Endothelial cell of umbilical vein (primary cell): ENCODE data around the gene CLTCL1. TPM values are rescaled to one million over a fixed set of nuclear protein-coding genes. Genes with fewer than 3 reads are reported as not detected.

ENCODE experiments used
- BruUV-seq: library from RNA; stranded (reverse); fragments of 400-500 nt; replicated peaks from 2 replicates; lab custom pipeline; 2021; lab: Mats Ljungman, UMichigan
- CTCF ChIA-PET: fragments of 300-600, 350-600 bp; sonication (Branson Sonifier 250); formaldehyde crosslinking; loops from one replicate; lab custom pipeline; 2021; ENCODE audit warnings: antibody characterized with exemption, inconsistent platforms; lab: Charles Lee
- POLR2A ChIA-PET: fragments of 300-600, 350-600 bp; sonication (Branson Sonifier 250); formaldehyde crosslinking; loops from one replicate; lab custom pipeline; 2021; ENCODE audit warnings: antibody characterized with exemption, inconsistent platforms; lab: Charles Lee
- DNase-seq: peaks from one replicate; pipeline ENCODE4 v3.0.0-alpha.2; 2011; ENCODE audit warnings: low read depth, low spot score
- FAIRE-seq: peaks from 2 replicates; lab custom pipeline; 2011; peaks lifted over from hg19 to GRCh38; lab: Jason Lieb, UNC
- H2AFZ ChIP-seq: 2 replicates; pipeline ENCODE4 v1.6.0; 2012; ENCODE audit warnings: low read depth, low read length, control low read depth, inconsistent platforms
- H3K27ac ChIP-seq: 2 replicates; pipeline ENCODE4 v1.5.1; 2011; ENCODE audit warnings: low read depth, mild to moderate bottlenecking, control low read depth, low read length, moderate library complexity; ENCODE audit not compliant: insufficient read depth
- H3K27me3 ChIP-seq, 2 experiments: 2 replicates each; pipeline versions ENCODE4 v1.6.0 to v1.6.1; 2011; ENCODE audit warnings: low read length in 2 of 2, mixed read lengths in 1 of 2; ENCODE audit not compliant: control insufficient read depth in 2 of 2, insufficient read depth in 2 of 2
- H3K36me3 ChIP-seq, 2 experiments: 2 replicates in 1 of 2; 3 replicates in 1 of 2; pipeline ENCODE4 v1.5.1; 2011; ENCODE audit warnings: low read length in 2 of 2, mild to moderate bottlenecking in 1 of 2, moderate library complexity in 1 of 2; ENCODE audit not compliant: control insufficient read depth in 2 of 2, insufficient read depth in 2 of 2; ENCODE audit errors: extremely low read depth in 1 of 2
- H3K4me1 ChIP-seq: 3 replicates; pipeline ENCODE4 v1.5.1; 2011; ENCODE audit warnings: mild to moderate bottlenecking, low read length; ENCODE audit not compliant: control insufficient read depth, insufficient read depth; ENCODE audit errors: extremely low read depth
- H3K4me2 ChIP-seq: 2 replicates; pipeline ENCODE4 v1.6.1; 2011; ENCODE audit warnings: low read length, control low read depth, mixed read lengths; ENCODE audit not compliant: insufficient read depth
- H3K4me3 ChIP-seq, 3 experiments: fragments of 200-600 bp in 1 of 3; sonication (generic), shearing (Covaris generic) in 1 of 3; replicated peaks in 1 of 3; 2 replicates each; pipeline ENCODE4 v1.5.1; 2011 to 2016; ENCODE audit warnings: control low read depth in 3 of 3, low read length in 3 of 3, mild to moderate bottlenecking in 2 of 3, inconsistent platforms in 1 of 3, low read depth in 1 of 3, moderate library complexity in 1 of 3; ENCODE audit not compliant: insufficient read depth in 1 of 3
- H3K79me2 ChIP-seq: 2 replicates; pipeline ENCODE4 v1.6.0; 2012; ENCODE audit warnings: low read length, inconsistent platforms; ENCODE audit not compliant: control insufficient read depth, insufficient read depth
- H3K9ac ChIP-seq: replicated peaks from 2 replicates; pipeline ENCODE3; 2011; ENCODE audit warnings: low read length, control low read depth; ENCODE audit not compliant: insufficient read depth; ENCODE audit errors: extremely low read depth
- H3K9me1 ChIP-seq: replicated peaks from 3 replicates; pipeline ENCODE4 v1.6.0; 2011; ENCODE audit warnings: mild to moderate bottlenecking, low read length; ENCODE audit not compliant: control insufficient read depth, insufficient read depth; ENCODE audit errors: extremely low read depth
- H3K9me3 ChIP-seq: replicated peaks from 2 replicates; pipeline ENCODE4 v1.5.1; 2012; ENCODE audit warnings: low read length, inconsistent platforms; ENCODE audit not compliant: control insufficient read depth, insufficient read depth
- H4K20me1 ChIP-seq: replicated peaks from 2 replicates; pipeline ENCODE3; 2011; ENCODE audit warnings: mild to moderate bottlenecking, low read length; ENCODE audit not compliant: control insufficient read depth, insufficient read depth; ENCODE audit errors: extremely low read depth
- EZH2 ChIP-seq: IDR thresholded peaks from 2 replicates; pipeline ENCODE4 v1.6.1; 2012; ENCODE audit warnings: borderline replicate concordance, low read depth, mild to moderate bottlenecking, moderate library complexity, low read length, inconsistent platforms; ENCODE audit not compliant: severe bottlenecking
- FOS ChIP-seq: IDR thresholded peaks from 2 replicates; pipeline ENCODE4 v1.6.1; 2011; ENCODE audit warnings: mild to moderate bottlenecking, low read length, moderate library complexity, borderline replicate concordance; ENCODE audit not compliant: insufficient read depth
- GATA2 ChIP-seq: IDR thresholded peaks from 2 replicates; pipeline ENCODE4 v1.7.0; 2011; ENCODE audit warnings: low read depth, mild to moderate bottlenecking, moderate library complexity, mixed read lengths, low read length; ENCODE audit not compliant: insufficient read length, insufficient read depth
- JUN ChIP-seq: IDR thresholded peaks from 2 replicates; pipeline ENCODE4 v1.6.1; 2011; ENCODE audit warnings: borderline replicate concordance, low read depth; ENCODE audit not compliant: insufficient read length, insufficient read depth
- MYC ChIP-seq: IDR thresholded peaks from one replicate; pipeline ENCODE4 v1.6.1; 2011; ENCODE audit warnings: mild to moderate bottlenecking, low read depth, low read length
- POLR2A ChIP-seq: IDR thresholded peaks from 2 replicates; pipeline ENCODE4 v1.6.1; 2012; ENCODE audit warnings: low read depth, mild to moderate bottlenecking, control low read depth, low read length
- POLR2AphosphoS5 ChIP-seq: IDR thresholded peaks from 2 replicates; pipeline ENCODE4 v1.6.1; 2012; ENCODE audit warnings: low read depth, mild to moderate bottlenecking, control low read depth, low read length, moderate library complexity; ENCODE audit not compliant: insufficient read depth
- dilution Hi-C: fragments of 300-500 bp; cut with MboI; formaldehyde crosslinking; loops from one replicate; pipeline ENCODE4 v1.15.0; 2019; ENCODE audit warnings: low sequenced_read_pairs; ENCODE audit not compliant: extremely low pct_ligation_motif_present
- intact Hi-C: fragments of 100-400 bp; cut with micrococcal nuclease; formaldehyde crosslinking; loops from one replicate; pipeline ENCODE4 v1.10.0; 2022
- polyA plus RNA-seq, 4 experiments: library from polyadenylated mRNA; depleted of rRNA in 3 of 4; stranded (reverse) in 3 of 4; unstranded in 1 of 4; fragments of >200 nt; gene quantifications; 2 replicates each; pipeline versions ENCODE4 v1.2.1 to v1.2.3, GENCODE V29; 2011 to 2012; ENCODE audit warnings: missing spikeins in 1 of 4
- total RNA-seq: library from RNA; stranded (reverse); gene quantifications from 2 replicates; pipeline ENCODE4 v1.2.3, GENCODE V29; 2021
- TF ChIP-seq, protein P1 (sequence below), 2 donors: IDR thresholded peaks; 1 replicate in 1 of 2; 2 replicates in 1 of 2; pipeline ENCODE4 v1.5.1; 2011; ENCODE audit warnings: low read length in 2 of 2, mild to moderate bottlenecking in 2 of 2, moderate library complexity in 2 of 2, control low read depth in 1 of 2, inconsistent platforms in 1 of 2, low read depth in 1 of 2; ENCODE audit not compliant: insufficient read depth in 1 of 2; ENCODE audit errors: extremely low read depth in 1 of 2
- TF ChIP-seq, protein P2 (sequence below): IDR thresholded peaks from 2 replicates; pipeline ENCODE4 v1.6.1; 2011; ENCODE audit not compliant: insufficient read depth, insufficient read length

CLTCL1 gene
- total and polyA plus RNA-seq, 2 donors (not counting 3 experiments of a cell fraction or from before 2014, with no cell fraction given): 5.0 to 6.2 TPM

DNA sequence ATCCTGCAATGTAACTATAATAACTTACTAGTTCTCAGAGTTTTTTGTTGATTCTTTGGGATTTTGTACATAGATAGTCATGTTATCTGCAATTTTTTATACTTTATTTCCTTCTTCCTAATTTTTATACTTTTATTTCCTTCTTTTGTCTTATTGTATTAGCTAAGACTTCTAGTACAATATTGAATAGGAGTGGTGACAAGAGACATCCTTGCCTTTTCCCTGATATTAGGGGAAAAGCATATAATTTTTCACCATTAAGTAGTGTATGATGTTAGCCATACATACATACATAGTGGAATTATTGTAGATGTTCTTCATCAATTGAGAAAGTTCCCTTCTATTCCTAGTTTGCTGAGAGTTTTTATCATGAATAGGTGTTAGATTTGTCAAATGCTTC lies 27.8 kb upstream of the CLTCL1 start:
- CTCF ChIA-PET: no interaction called here
- Histone ChIP-seq H3K9me1 (no peaks in the 10 kb centered on the region), H3K4me3 (no peak overlapping the region), H3K4me1 (no peaks in the 10 kb centered on the region), H4K20me1 (no peaks in the 10 kb centered on the region), H3K9me3 (peaks cover 4% of the 10 kb centered on the region), H3K27ac (no peak overlapping the region), H3K79me2 (no peaks in the 10 kb centered on the region), H3K36me3 (no peaks in the 10 kb centered on the region), H3K9ac (no peak overlapping the region), H3K27me3 (no peaks in the 10 kb centered on the region), H3K4me2 (no peak overlapping the region), H2AFZ (no peak overlapping the region)
- no peak for TF ChIP-seq FOS
- TF ChIP-seq JUN: no peak
- no peak for TF ChIP-seq POLR2A
- TF ChIP-seq GATA2: no peak
- TF ChIP-seq, protein P1, sequence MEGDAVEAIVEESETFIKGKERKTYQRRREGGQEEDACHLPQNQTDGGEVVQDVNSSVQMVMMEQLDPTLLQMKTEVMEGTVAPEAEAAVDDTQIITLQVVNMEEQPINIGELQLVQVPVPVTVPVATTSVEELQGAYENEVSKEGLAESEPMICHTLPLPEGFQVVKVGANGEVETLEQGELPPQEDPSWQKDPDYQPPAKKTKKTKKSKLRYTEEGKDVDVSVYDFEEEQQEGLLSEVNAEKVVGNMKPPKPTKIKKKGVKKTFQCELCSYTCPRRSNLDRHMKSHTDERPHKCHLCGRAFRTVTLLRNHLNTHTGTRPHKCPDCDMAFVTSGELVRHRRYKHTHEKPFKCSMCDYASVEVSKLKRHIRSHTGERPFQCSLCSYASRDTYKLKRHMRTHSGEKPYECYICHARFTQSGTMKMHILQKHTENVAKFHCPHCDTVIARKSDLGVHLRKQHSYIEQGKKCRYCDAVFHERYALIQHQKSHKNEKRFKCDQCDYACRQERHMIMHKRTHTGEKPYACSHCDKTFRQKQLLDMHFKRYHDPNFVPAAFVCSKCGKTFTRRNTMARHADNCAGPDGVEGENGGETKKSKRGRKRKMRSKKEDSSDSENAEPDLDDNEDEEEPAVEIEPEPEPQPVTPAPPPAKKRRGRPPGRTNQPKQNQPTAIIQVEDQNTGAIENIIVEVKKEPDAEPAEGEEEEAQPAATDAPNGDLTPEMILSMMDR (IDR thresholded peaks at IDR 0.05; ENCODE audit: extremely low read depth in 1 of 2, insufficient read depth in 1 of 2, low read depth in 1 of 2, low read length in 2 of 2): no peak
- TF ChIP-seq POLR2AphosphoS5: no peak
- no peak for TF ChIP-seq EZH2
- TF ChIP-seq, protein P2, sequence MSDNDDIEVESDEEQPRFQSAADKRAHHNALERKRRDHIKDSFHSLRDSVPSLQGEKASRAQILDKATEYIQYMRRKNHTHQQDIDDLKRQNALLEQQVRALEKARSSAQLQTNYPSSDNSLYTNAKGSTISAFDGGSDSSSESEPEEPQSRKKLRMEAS: no peak
- TF ChIP-seq MYC: no peak
- DNase-seq: no peak
- POLR2A ChIA-PET: no interaction called here
- dilution Hi-C loops (no loop called here), intact Hi-C loops (no loop called here)
- no TSS peak for BruUV-seq
- no peak for FAIRE-seq
